Measurements from ENCODE around the gene ELAVL1. TPM values are rescaled to one million over a fixed set of nuclear protein-coding genes. Genes with fewer than 3 reads are reported as not detected.
A peak's percentile ranks its signal among the peaks of the same experiment; 100 is the strongest.

Gene ELAVL1
- total RNA-seq, 2 experiments from 2014 or later: 161 to 164 TPM

GRCh38 chr19:7968796-7969554 is 36.5 kb downstream of the ELAVL1 start:
- no peak for TF ChIP-seq CTCF (IDR thresholded peaks at IDR 0.05)
- Mint-ChIP-seq H3K27ac (no peak overlapping the region), H3K27me3 (no peaks in the 10 kb centered on the region), H3K4me1 (ENCODE audit: low read depth) (no peaks in the 10 kb centered on the region), H3K36me3 (ENCODE audit: low read depth) (peaks cover 31% of the 10 kb centered on the region), H3K9me3 (no peaks in the 10 kb centered on the region), H3K4me3 (no peak overlapping the region)
- intact Hi-C loops (cut with micrococcal nuclease): no loop called here
- POLR2A ChIA-PET: interaction anchor here (1.5 kb wide), 1 partner anchor 9 kb away, joined by 3 read pairs; no protein-coding TSS in a partner anchor
- DNase-seq (no peak), ATAC-seq (no peak)
- CTCF ChIA-PET: interaction anchor here (0.8 to 4.7 kb wide), 4 partner anchors 19 to 34 kb away, joined by 3 to 28 read pairs (median 12); partner anchors contain the start of gene TIMM44

GRCh38 chr19:7968008-7968795 is 37.2 kb downstream of the ELAVL1 start:
- H3K36me3 Mint-ChIP-seq (ENCODE audit: low read depth): peaks cover 30% of the 10 kb centered on the region
- no peaks in the 10 kb centered on the region for H3K27me3 Mint-ChIP-seq
- intact Hi-C loops (cut with micrococcal nuclease): no loop called here
- H3K27ac Mint-ChIP-seq: no peak overlapping the region
- ChIA-PET CTCF (interaction anchor here (4.7 kb wide), 1 partner anchor 24 kb away, joined by 28 read pairs; the partner anchor contains the start of gene TIMM44), POLR2A (interaction anchor here (0.6 to 1.5 kb wide), 4 partner anchors 8 to 40 kb away, joined by 3 to 7 read pairs (median 3); partner anchors contain the start of gene TIMM44)
- no peaks in the 10 kb centered on the region for H3K4me1 Mint-ChIP-seq (ENCODE audit: low read depth)
- DNase-seq (no peak), ATAC-seq (no peak)
- no peaks in the 10 kb centered on the region for H3K9me3 Mint-ChIP-seq
- no peak overlapping the region for H3K4me3 Mint-ChIP-seq
- TF ChIP-seq CTCF (IDR thresholded peaks at IDR 0.05): no peak

- ATAC-seq: no peak
- CTCF ChIA-PET: interaction anchor here (1.1 kb wide), 1 partner anchor 22 kb away, joined by 3 read pairs; no protein-coding TSS in a partner anchor
- no peak overlapping the region for H3K27ac Mint-ChIP-seq
These were observed 39.3 kb downstream of the ELAVL1 start for GRCh38 chr19:7965921-7966665.

GRCh38 chr19:7965259-7965841 is 40.1 kb downstream of the ELAVL1 start:
- Mint-ChIP-seq H3K27ac (peak overlapping the region; percentile 12), H3K9me3 (no peaks in the 10 kb centered on the region), H3K4me3 (no peak overlapping the region), H3K27me3 (no peaks in the 10 kb centered on the region), H3K36me3 (ENCODE audit: low read depth) (peaks cover 26% of the 10 kb centered on the region), H3K4me1 (ENCODE audit: low read depth) (no peaks in the 10 kb centered on the region)
- intact Hi-C loops (cut with micrococcal nuclease): no loop called here
- ATAC-seq: no peak
- ChIA-PET POLR2A (no interaction called here), CTCF (interaction anchor here (1.1 kb wide), 1 partner anchor 21 kb away, joined by 3 read pairs; no protein-coding TSS in a partner anchor)
- no peak for TF ChIP-seq CTCF (IDR thresholded peaks at IDR 0.05)
- DNase-seq: no peak

More at GRCh38 chr19:7965921-7966665, 39.3 kb downstream of the ELAVL1 start:
- POLR2A ChIA-PET: no interaction called here
- no peaks in the 10 kb centered on the region for H3K4me1 Mint-ChIP-seq (ENCODE audit: low read depth)
- intact Hi-C loops (cut with micrococcal nuclease): no loop called here
- H3K36me3 Mint-ChIP-seq (ENCODE audit: low read depth): peaks cover 31% of the 10 kb centered on the region
- H3K9me3 Mint-ChIP-seq: no peaks in the 10 kb centered on the region
- H3K4me3 Mint-ChIP-seq: no peak overlapping the region
- no peak for TF ChIP-seq CTCF (IDR thresholded peaks at IDR 0.05)
- no peak for DNase-seq
- no peaks in the 10 kb centered on the region for H3K27me3 Mint-ChIP-seq
